WTC11 (cell line): ENCODE measurements around the gene PQBP1. TPM values are rescaled to one million over a fixed set of nuclear protein-coding genes. Genes with fewer than 3 reads are reported as not detected.

Experiments
- ATAC-seq: fragments of 200-7000 bp; cut with Tn5 transposase; 2 replicates; pipeline ENCODE4 v1.10.0; 2021; ENCODE audit warnings: mild to moderate bottlenecking, moderate library complexity
- CTCF ChIA-PET: fragments of 300-600 bp; sonication (Branson Sonifier 250); formaldehyde crosslinking; loops from one replicate; lab custom pipeline; 2021; ENCODE audit warnings: antibody characterized with exemption; lab: Charles Lee
- POLR2A ChIA-PET: fragments of 350-600 bp; sonication (Branson Sonifier 250); formaldehyde crosslinking; loops from one replicate; lab custom pipeline; 2021; ENCODE audit warnings: antibody characterized with exemption; lab: Charles Lee
- DNase-seq: peaks from one replicate; pipeline ENCODE4 v3.0.0; 2021; ENCODE audit warnings: low spot score
- H3K27ac Mint-ChIP-seq: 2 replicates; pipeline ENCODE4 v1.8.0; 2021; ENCODE audit warnings: mixed read lengths
- H3K27me3 Mint-ChIP-seq: 2 replicates; pipeline ENCODE4 v1.8.0; 2021; ENCODE audit warnings: low read depth, mild to moderate bottlenecking, moderate library complexity, mixed read lengths
- H3K36me3 Mint-ChIP-seq: 2 replicates; pipeline ENCODE4 v1.8.0; 2021; ENCODE audit warnings: mixed read lengths
- H3K4me1 Mint-ChIP-seq: 2 replicates; pipeline ENCODE4 v1.8.0; 2022; ENCODE audit warnings: mixed read lengths
- H3K4me3 Mint-ChIP-seq: 2 replicates; pipeline ENCODE4 v1.8.0; 2021; ENCODE audit warnings: mild to moderate bottlenecking, moderate library complexity, mixed read lengths
- H3K9me3 Mint-ChIP-seq: 2 replicates; pipeline ENCODE4 v1.8.0; 2021; ENCODE audit warnings: mixed read lengths
- CDX4 ChIP-seq: fragments of 250-450 bp; sonication (Bioruptor Pico); IDR thresholded peaks from 2 replicates; pipeline ENCODE4 v1.9.0; 2021; ENCODE audit warnings: moderate library complexity, mild to moderate bottlenecking, inconsistent platforms, borderline replicate concordance
- ERG ChIP-seq: fragments of 250-450 bp; sonication (Bioruptor Pico); IDR thresholded peaks from 2 replicates; pipeline ENCODE4 v1.8.0; 2021; ENCODE audit warnings: mild to moderate bottlenecking
- ESRRA ChIP-seq: sonication (generic); formaldehyde crosslinking; IDR thresholded peaks from 2 replicates; pipeline ENCODE4 v1.8.1; 2022; ENCODE audit warnings: mild to moderate bottlenecking, missing genetic modification reagents, borderline replicate concordance
- FOXK1 ChIP-seq: sonication (generic); formaldehyde crosslinking; IDR thresholded peaks from 2 replicates; pipeline ENCODE4 v1.8.0; 2022; ENCODE audit warnings: mild to moderate bottlenecking, moderate library complexity, missing genetic modification reagents
- GRHL2 ChIP-seq: fragments of 250-450 bp; sonication (Bioruptor Pico); IDR thresholded peaks from 2 replicates; pipeline ENCODE4 v1.8.0; 2022; ENCODE audit warnings: mild to moderate bottlenecking, moderate library complexity; ENCODE audit not compliant: insufficient replicate concordance, severe bottlenecking
- HMGXB4 ChIP-seq: sonication (generic); formaldehyde crosslinking; IDR thresholded peaks from 2 replicates; pipeline ENCODE4 v1.8.1; 2023; ENCODE audit warnings: mild to moderate bottlenecking, moderate library complexity, missing genetic modification reagents
- MLX ChIP-seq: sonication (generic); formaldehyde crosslinking; IDR thresholded peaks from 2 replicates; pipeline ENCODE4 v1.8.1; 2023; ENCODE audit warnings: mild to moderate bottlenecking, missing genetic modification reagents, moderate library complexity
- NFE2L1 ChIP-seq: sonication (generic); formaldehyde crosslinking; IDR thresholded peaks from 2 replicates; pipeline ENCODE4 v1.8.1; 2023; ENCODE audit warnings: missing genetic modification reagents
- RORB ChIP-seq: fragments of 250-450 bp; sonication (Bioruptor Pico); IDR thresholded peaks from 2 replicates; pipeline ENCODE4 v1.9.0; 2021; ENCODE audit warnings: mild to moderate bottlenecking
- SOX15 ChIP-seq: fragments of 250-450 bp; sonication (Bioruptor Pico); IDR thresholded peaks from 2 replicates; pipeline ENCODE4 v1.9.0; 2021; ENCODE audit warnings: mild to moderate bottlenecking
- SP1 ChIP-seq: sonication (generic); formaldehyde crosslinking; conservative IDR thresholded peaks from 2 replicates; pipeline ENCODE4 v1.8.1; 2022; ENCODE audit warnings: missing genetic modification reagents
- TEAD1 ChIP-seq: sonication (generic); formaldehyde crosslinking; IDR thresholded peaks from 2 replicates; pipeline ENCODE4 v1.8.0; 2022; ENCODE audit warnings: mild to moderate bottlenecking, missing genetic modification reagents
- ZNF121 ChIP-seq: sonication (generic); formaldehyde crosslinking; IDR thresholded peaks from 2 replicates; pipeline ENCODE4 v1.8.0; 2023; ENCODE audit warnings: missing genetic modification reagents
- total RNA-seq: library from RNA; stranded (reverse); gene quantifications from 3 replicates; pipeline ENCODE4 v1.2.3, GENCODE V29; 2021
- TF ChIP-seq, protein P1 (sequence below): fragments of 250-450 bp; sonication (Bioruptor Pico); conservative IDR thresholded peaks from 2 replicates; pipeline ENCODE4 v1.9.0; 2021; ENCODE audit warnings: mild to moderate bottlenecking
- TF ChIP-seq, protein P2 (sequence below): sonication (generic); formaldehyde crosslinking; conservative IDR thresholded peaks from 2 replicates; pipeline ENCODE4 v1.8.1; 2023; ENCODE audit warnings: mild to moderate bottlenecking, low read depth, missing genetic modification reagents, moderate library complexity
- TF ChIP-seq, protein P3 (sequence below): sonication (generic); formaldehyde crosslinking; IDR thresholded peaks from 2 replicates; pipeline ENCODE4 v1.8.1; 2023; ENCODE audit warnings: mild to moderate bottlenecking, missing genetic modification reagents
- TF ChIP-seq, protein P4 (sequence below): sonication (generic); formaldehyde crosslinking; IDR thresholded peaks from 2 replicates; pipeline ENCODE4 v1.8.0; 2022; ENCODE audit warnings: missing genetic modification reagents

The PQBP1 gene
- total RNA-seq, 1 experiment from 2014 or later, result 79.4 TPM

DNA sequence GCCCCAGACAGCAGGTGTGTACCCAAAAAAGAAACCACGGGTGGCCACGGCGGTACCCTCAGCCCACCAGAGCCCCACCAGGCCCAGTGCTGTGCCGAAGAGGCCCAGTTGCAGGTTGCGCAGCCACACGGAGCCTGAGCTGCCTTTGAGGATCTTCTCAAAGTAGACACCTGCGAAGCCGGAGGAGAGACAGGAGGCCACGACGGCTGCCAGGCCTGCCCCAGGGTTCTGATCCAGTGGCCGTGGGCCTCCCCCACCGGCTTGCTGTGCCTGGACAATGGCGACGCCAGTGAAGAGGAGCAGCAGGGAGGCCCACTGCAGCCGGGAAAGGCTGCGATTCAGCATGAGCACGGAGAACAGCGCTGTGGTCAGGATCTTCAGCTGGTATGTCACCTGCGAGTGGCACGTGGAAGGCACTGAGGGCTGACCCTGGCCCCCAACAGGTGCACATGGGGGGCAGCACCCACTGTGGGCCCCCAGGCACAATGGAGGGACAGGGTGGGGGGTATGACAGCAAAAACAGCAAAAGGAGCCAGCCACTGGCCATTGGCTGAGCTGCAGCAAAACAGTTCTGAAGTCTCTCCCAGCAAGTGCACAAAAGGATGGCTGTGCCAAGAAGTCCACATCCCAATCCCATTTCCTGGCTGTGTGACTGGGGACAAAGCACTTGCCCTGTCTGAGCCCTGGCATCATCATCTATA lies 7.5 kb downstream of the PQBP1 start (continued):
- TF ChIP-seq RORB (CRISPR knock-in tag) (no peak), FOXK1 (CRISPR knock-in tag) (no peak), GRHL2 (no peak), TEAD1 (CRISPR knock-in tag) (no peak)

DNA sequence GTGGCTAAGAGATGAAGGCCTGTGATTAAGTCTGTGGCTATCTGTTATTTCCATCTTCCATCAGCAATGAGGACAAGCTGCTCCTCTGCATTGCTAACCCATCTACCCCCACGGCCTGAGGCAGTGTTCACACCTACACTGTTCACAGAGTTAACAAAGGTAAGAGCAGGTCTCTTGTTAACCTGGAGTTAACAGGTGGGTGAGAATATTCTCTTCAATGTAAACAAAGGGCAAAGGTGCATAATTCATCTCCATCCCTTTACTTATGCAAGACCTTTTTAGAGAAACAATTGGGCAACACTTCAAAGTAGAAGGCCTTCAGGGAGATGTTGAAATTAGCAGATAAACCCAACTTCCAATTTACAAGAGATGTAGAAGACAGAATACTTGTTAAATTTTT lies 10.9 kb downstream of the PQBP1 start:
- POLR2A ChIA-PET, result no interaction called here
- Mint-ChIP-seq H3K4me3 (no peak overlapping the region), H3K36me3 (peaks cover 15% of the 10 kb centered on the region), H3K27ac (no peak overlapping the region), H3K9me3 (no peaks in the 10 kb centered on the region), H3K27me3 (no peaks in the 10 kb centered on the region), H3K4me1 (peaks cover 12% of the 10 kb centered on the region)
- no peak for DNase-seq
- CTCF ChIA-PET, result no interaction called here
- ATAC-seq, result no peak
- TF ChIP-seq NFE2L1 (CRISPR knock-in tag) (no peak), HMGXB4 (no peak), CDX4 (no peak), SP1 (no peak), ERG (CRISPR knock-in tag) (no peak), MLX (CRISPR knock-in tag) (no peak), ESRRA (CRISPR knock-in tag) (no peak), ZNF121 (CRISPR knock-in tag) (no peak), SOX15 (CRISPR knock-in tag) (no peak)
- TF ChIP-seq, protein P1, sequence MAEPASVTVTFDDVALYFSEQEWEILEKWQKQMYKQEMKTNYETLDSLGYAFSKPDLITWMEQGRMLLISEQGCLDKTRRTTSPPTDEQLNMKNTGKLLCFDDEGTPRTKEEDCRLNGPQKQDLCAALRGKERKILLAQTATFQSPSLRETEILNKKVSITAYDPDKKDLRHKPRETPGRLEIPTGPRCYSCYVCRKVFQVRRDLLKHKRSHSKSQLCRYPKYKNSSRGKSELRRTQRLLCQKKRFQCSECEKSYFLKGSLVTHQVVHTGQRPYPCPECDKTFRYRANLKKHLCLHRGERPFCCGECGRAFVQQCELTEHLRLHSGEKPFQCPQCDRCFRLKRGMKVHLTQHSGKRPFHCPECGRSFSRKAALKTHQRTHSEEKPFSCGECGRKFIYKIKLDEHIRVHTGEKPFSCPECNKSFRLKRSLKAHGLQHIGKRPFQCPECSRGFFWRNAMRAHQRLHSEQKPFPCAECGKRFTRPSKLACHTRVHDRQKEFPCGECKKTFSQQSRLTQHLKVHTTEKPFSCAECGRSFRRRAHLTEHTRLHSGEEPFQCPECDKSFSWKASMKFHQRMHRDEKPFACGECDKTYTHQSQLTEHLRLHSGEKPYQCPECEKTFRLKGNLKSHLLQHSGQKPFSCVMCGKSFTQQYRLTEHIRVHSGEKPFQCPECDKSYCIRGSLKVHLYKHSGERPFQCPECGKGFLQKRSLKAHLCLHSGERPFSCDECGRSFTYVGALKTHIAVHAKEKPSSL, result no peak
- TF ChIP-seq, protein P2, sequence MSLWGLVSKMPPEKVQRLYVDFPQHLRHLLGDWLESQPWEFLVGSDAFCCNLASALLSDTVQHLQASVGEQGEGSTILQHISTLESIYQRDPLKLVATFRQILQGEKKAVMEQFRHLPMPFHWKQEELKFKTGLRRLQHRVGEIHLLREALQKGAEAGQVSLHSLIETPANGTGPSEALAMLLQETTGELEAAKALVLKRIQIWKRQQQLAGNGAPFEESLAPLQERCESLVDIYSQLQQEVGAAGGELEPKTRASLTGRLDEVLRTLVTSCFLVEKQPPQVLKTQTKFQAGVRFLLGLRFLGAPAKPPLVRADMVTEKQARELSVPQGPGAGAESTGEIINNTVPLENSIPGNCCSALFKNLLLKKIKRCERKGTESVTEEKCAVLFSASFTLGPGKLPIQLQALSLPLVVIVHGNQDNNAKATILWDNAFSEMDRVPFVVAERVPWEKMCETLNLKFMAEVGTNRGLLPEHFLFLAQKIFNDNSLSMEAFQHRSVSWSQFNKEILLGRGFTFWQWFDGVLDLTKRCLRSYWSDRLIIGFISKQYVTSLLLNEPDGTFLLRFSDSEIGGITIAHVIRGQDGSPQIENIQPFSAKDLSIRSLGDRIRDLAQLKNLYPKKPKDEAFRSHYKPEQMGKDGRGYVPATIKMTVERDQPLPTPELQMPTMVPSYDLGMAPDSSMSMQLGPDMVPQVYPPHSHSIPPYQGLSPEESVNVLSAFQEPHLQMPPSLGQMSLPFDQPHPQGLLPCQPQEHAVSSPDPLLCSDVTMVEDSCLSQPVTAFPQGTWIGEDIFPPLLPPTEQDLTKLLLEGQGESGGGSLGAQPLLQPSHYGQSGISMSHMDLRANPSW (CRISPR knock-in tag), result no peak
- TF ChIP-seq, protein P3, sequence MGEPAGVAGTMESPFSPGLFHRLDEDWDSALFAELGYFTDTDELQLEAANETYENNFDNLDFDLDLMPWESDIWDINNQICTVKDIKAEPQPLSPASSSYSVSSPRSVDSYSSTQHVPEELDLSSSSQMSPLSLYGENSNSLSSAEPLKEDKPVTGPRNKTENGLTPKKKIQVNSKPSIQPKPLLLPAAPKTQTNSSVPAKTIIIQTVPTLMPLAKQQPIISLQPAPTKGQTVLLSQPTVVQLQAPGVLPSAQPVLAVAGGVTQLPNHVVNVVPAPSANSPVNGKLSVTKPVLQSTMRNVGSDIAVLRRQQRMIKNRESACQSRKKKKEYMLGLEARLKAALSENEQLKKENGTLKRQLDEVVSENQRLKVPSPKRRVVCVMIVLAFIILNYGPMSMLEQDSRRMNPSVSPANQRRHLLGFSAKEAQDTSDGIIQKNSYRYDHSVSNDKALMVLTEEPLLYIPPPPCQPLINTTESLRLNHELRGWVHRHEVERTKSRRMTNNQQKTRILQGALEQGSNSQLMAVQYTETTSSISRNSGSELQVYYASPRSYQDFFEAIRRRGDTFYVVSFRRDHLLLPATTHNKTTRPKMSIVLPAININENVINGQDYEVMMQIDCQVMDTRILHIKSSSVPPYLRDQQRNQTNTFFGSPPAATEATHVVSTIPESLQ (CRISPR knock-in tag), result no peak
- TF ChIP-seq, protein P4, sequence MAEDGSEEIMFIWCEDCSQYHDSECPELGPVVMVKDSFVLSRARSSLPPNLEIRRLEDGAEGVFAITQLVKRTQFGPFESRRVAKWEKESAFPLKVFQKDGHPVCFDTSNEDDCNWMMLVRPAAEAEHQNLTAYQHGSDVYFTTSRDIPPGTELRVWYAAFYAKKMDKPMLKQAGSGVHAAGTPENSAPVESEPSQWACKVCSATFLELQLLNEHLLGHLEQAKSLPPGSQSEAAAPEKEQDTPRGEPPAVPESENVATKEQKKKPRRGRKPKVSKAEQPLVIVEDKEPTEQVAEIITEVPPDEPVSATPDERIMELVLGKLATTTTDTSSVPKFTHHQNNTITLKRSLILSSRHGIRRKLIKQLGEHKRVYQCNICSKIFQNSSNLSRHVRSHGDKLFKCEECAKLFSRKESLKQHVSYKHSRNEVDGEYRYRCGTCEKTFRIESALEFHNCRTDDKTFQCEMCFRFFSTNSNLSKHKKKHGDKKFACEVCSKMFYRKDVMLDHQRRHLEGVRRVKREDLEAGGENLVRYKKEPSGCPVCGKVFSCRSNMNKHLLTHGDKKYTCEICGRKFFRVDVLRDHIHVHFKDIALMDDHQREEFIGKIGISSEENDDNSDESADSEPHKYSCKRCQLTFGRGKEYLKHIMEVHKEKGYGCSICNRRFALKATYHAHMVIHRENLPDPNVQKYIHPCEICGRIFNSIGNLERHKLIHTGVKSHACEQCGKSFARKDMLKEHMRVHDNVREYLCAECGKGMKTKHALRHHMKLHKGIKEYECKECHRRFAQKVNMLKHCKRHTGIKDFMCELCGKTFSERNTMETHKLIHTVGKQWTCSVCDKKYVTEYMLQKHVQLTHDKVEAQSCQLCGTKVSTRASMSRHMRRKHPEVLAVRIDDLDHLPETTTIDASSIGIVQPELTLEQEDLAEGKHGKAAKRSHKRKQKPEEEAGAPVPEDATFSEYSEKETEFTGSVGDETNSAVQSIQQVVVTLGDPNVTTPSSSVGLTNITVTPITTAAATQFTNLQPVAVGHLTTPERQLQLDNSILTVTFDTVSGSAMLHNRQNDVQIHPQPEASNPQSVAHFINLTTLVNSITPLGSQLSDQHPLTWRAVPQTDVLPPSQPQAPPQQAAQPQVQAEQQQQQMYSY (CRISPR knock-in tag), result no peak
